ENCODE measurements around the gene EYS. TPM values are rescaled to one million over a fixed set of nuclear protein-coding genes. Genes with fewer than 3 reads are reported as not detected.

The EYS gene
- total RNA-seq, 2 donors from 2014 or later: not detected

- TF ChIP-seq, protein P1, sequence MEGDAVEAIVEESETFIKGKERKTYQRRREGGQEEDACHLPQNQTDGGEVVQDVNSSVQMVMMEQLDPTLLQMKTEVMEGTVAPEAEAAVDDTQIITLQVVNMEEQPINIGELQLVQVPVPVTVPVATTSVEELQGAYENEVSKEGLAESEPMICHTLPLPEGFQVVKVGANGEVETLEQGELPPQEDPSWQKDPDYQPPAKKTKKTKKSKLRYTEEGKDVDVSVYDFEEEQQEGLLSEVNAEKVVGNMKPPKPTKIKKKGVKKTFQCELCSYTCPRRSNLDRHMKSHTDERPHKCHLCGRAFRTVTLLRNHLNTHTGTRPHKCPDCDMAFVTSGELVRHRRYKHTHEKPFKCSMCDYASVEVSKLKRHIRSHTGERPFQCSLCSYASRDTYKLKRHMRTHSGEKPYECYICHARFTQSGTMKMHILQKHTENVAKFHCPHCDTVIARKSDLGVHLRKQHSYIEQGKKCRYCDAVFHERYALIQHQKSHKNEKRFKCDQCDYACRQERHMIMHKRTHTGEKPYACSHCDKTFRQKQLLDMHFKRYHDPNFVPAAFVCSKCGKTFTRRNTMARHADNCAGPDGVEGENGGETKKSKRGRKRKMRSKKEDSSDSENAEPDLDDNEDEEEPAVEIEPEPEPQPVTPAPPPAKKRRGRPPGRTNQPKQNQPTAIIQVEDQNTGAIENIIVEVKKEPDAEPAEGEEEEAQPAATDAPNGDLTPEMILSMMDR (IDR thresholded peaks at IDR 0.05): no peak
- no peaks in the 10 kb centered on the region for H3K27me3 ChIP-seq (replicated peaks; ENCODE audit: insufficient read depth)
Observed at GRCh38 chr6:64782877-64783276, 924.1 kb downstream of the EYS start.

DNA sequence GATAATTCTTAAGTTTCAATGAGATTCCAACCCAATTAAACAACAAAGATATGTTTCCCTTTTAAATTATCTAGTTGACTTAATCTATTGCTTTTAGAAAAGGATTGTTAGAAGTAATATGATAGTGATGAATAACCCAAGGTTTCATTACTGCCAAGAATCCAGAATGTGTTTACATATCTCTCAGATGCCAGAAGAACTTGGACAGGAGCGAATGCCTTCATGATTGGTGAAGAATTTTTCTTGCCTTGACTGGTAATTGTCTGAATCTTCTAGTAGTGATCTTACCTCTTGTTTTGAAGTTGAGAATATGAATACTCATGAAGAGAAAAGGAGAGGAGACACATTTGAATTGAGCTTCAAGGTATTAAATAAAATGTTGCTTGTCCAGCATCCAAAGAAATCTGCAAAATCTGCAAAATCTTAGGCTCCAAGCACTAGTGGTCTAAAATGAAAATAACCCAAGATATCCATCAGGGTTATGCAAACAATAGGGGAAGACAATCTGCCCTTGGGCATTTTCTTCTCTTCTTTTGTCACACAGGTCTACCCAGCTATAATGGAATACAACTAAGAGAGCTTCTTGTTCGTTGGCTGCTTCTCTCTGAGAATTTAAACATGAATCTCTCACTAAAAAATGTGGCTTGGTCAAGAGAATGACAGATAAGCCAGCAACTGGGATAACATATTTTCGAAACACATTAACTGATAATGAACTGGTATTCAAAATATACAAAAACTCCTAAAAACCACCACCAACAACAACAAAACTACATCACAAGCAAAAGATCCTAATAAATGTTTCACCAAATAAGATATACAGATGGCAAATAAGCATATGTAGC lies 928.9 kb downstream of the EYS start:
- Histone ChIP-seq H3K27me3 (replicated peaks; ENCODE audit: insufficient read depth) (no peaks in the 10 kb centered on the region), H3K36me3 (no peaks in the 10 kb centered on the region), H3K9me3 (no peaks in the 10 kb centered on the region), H3K4me1 (ENCODE audit: control insufficient read depth in 1 of 2, low read depth in 2 of 2) (no peaks in the 10 kb centered on the region), H3K27ac (no peak overlapping the region), H3K4me3 (no peak overlapping the region)
- TF ChIP-seq, protein P1 (IDR thresholded peaks at IDR 0.05): no peak
- ATAC-seq (ENCODE audit: insufficient number of reproducible peaks, low FRiP score, low read depth) (no peak), DNase-seq (ENCODE audit: low spot score) (no peak)

More at GRCh38 chr6:64782877-64783276, 924.1 kb downstream of the EYS start:
- Histone ChIP-seq H3K9me3 (no peaks in the 10 kb centered on the region), H3K36me3 (no peaks in the 10 kb centered on the region), H3K4me1 (ENCODE audit: control insufficient read depth in 1 of 2, low read depth in 2 of 2) (no peaks in the 10 kb centered on the region), H3K27ac (no peak overlapping the region), H3K4me3 (no peak overlapping the region)
- ATAC-seq (ENCODE audit: insufficient number of reproducible peaks, low FRiP score, low read depth) (no peak), DNase-seq (ENCODE audit: low spot score) (no peak)

- H3K36me3 ChIP-seq: no peaks in the 10 kb centered on the region
- no peaks in the 10 kb centered on the region for H3K27me3 ChIP-seq (replicated peaks; ENCODE audit: insufficient read depth)
- no peak overlapping the region for H3K4me3 ChIP-seq
- ATAC-seq (ENCODE audit: insufficient number of reproducible peaks, low FRiP score, low read depth) (no peak), DNase-seq (ENCODE audit: low spot score) (no peak)
- no peaks in the 10 kb centered on the region for H3K9me3 ChIP-seq
- no peak overlapping the region for H3K27ac ChIP-seq
- TF ChIP-seq, protein P1 (IDR thresholded peaks at IDR 0.05): no peak
- H3K4me1 ChIP-seq (ENCODE audit: control insufficient read depth in 1 of 2, low read depth in 2 of 2): no peaks in the 10 kb centered on the region
Observed at GRCh38 chr6:64776359-64776758, 930.7 kb downstream of the EYS start.

DNA sequence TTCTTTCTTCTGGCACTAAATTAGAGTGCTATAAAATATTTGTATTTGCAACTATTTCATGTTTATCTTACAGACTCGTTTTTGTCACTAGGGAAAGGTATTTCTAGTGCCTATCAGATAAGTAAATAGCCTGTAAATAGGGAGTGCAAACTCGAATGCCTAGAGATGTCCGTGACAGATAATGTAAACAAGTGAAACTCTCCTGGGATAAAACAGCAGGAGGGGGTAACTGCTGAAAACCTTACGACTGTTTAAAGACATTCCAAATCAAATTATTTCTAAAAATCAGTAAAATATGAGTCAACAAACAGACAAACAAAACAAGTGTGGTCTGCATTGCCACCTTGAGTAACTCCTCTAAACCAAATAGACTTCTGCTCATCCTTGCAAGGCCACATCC lies 932.1 kb downstream of the EYS start:
- Histone ChIP-seq H3K4me3 (no peak overlapping the region), H3K27me3 (replicated peaks; ENCODE audit: insufficient read depth) (no peaks in the 10 kb centered on the region), H3K9me3 (no peaks in the 10 kb centered on the region), H3K4me1 (ENCODE audit: control insufficient read depth in 1 of 2, low read depth in 2 of 2) (no peaks in the 10 kb centered on the region), H3K36me3 (no peaks in the 10 kb centered on the region), H3K27ac (no peak overlapping the region)
- no peak for ATAC-seq (ENCODE audit: insufficient number of reproducible peaks, low FRiP score, low read depth)
- TF ChIP-seq, protein P1 (IDR thresholded peaks at IDR 0.05): no peak
- no peak for DNase-seq (ENCODE audit: low spot score)

- no peak for DNase-seq (ENCODE audit: low spot score)
- Histone ChIP-seq H3K9me3 (no peaks in the 10 kb centered on the region), H3K36me3 (no peaks in the 10 kb centered on the region), H3K4me1 (ENCODE audit: control insufficient read depth in 1 of 2, low read depth in 2 of 2) (no peaks in the 10 kb centered on the region), H3K27me3 (replicated peaks; ENCODE audit: insufficient read depth) (no peaks in the 10 kb centered on the region), H3K27ac (no peak overlapping the region), H3K4me3 (no peak overlapping the region)
- no peak for ATAC-seq (ENCODE audit: insufficient number of reproducible peaks, low FRiP score, low read depth)
- TF ChIP-seq, protein P1 (IDR thresholded peaks at IDR 0.05): no peak
Observed at GRCh38 chr6:64750910-64751309, 956.1 kb downstream of the EYS start.

All from thoracic aorta (tissue), 2 donors.